HepG2 (cell line): ENCODE results near the gene RFC1. TPM values are rescaled to one million over a fixed set of nuclear protein-coding genes. Genes with fewer than 3 reads are reported as not detected.

ENCODE experiments used
- ARID3A ChIP-seq: IDR thresholded peaks from 2 replicates; pipeline ENCODE4 v1.6.1; 2012; ENCODE audit warnings: low read depth, low read length, improper control_type of control experiment
- FIP1L1 ChIP-seq: fragments of 200-400 bp; formaldehyde crosslinking; IDR thresholded peaks from 2 replicates; pipeline ENCODE4 v1.6.1; 2018; ENCODE audit warnings: low read depth, mild to moderate bottlenecking, low read length, moderate library complexity, borderline replicate concordance; ENCODE audit not compliant: insufficient read depth
- HNF1A ChIP-seq, 2 experiments: sonication (generic) in 1 of 2; formaldehyde crosslinking in 1 of 2; IDR thresholded peaks; 2 replicates each; pipeline versions ENCODE4 v1.4.0 to v1.6.1; 2016 to 2020; ENCODE audit warnings: borderline replicate concordance in 1 of 2, low read depth in 1 of 2, mild to moderate bottlenecking in 1 of 2, missing genetic modification reagents in 1 of 2
- MIER3 ChIP-seq: IDR thresholded peaks from 2 replicates; pipeline ENCODE4 v1.6.1; 2016; ENCODE audit warnings: missing compliant biosample characterization, borderline replicate concordance
- MXI1 ChIP-seq: IDR thresholded peaks from 3 replicates; pipeline ENCODE4 v1.6.1; 2012; ENCODE audit warnings: low read depth, low read length, inconsistent platforms, borderline replicate concordance
- ZBTB40 ChIP-seq, 2 experiments: fragments of 450-650 bp in 1 of 2; sonication (generic) in 1 of 2; formaldehyde crosslinking in 1 of 2; IDR thresholded peaks; 2 replicates each; pipeline versions ENCODE4 v1.6.1 to v1.8.0; 2016 to 2022; ENCODE audit warnings: antibody characterized with exemption in 1 of 2, mild to moderate bottlenecking in 1 of 2, missing genetic modification reagents in 1 of 2
- ZNF766 ChIP-seq: sonication (generic); formaldehyde crosslinking; IDR thresholded peaks from 2 replicates; pipeline ENCODE4 v1.5.0; 2020; ENCODE audit warnings: missing genetic modification reagents, borderline replicate concordance
- ZNF772 ChIP-seq: sonication (generic); formaldehyde crosslinking; IDR thresholded peaks from 2 replicates; pipeline ENCODE4 v1.5.0; 2020; ENCODE audit warnings: mild to moderate bottlenecking, missing genetic modification reagents
- ZNF850 ChIP-seq: sonication (generic); formaldehyde crosslinking; conservative IDR thresholded peaks from 2 replicates; pipeline ENCODE4 v1.9.0; 2021; ENCODE audit warnings: mild to moderate bottlenecking, missing genetic modification reagents
- polyA plus RNA-seq, 8 experiments: library from polyadenylated mRNA; depleted of rRNA in 3 of 8; stranded (reverse) in 7 of 8; unstranded in 1 of 8; fragments of >200 nt; fragmentation: Illumina TruSeq in 4 of 8; extraction: Trizol in 4 of 8; gene quantifications; 2 replicates each; pipeline versions ENCODE4 v1.2.1 to v1.2.3, GENCODE V29; 2011 to 2016; ENCODE audit warnings: low read depth in 4 of 8, missing spikeins in 1 of 8, mixed read lengths in 1 of 8; ENCODE audit not compliant: insufficient read depth in 1 of 8
- total RNA-seq, 5 experiments: library from RNA; depleted of rRNA; stranded (reverse); fragments of >200 nt; fragmentation: Illumina TruSeq; extraction: Trizol; gene quantifications; 2 replicates each; pipeline ENCODE4 v1.2.3, GENCODE V29; 2016; ENCODE audit warnings: low read depth in 1 of 5

RFC1 gene
- total and polyA plus RNA-seq, 2 of the 13 experiments (the other 11 are each of a cell fraction or from before 2014, with no cell fraction given), result 15.9 to 78.8 TPM

- TF ChIP-seq HNF1A (IDR thresholded peaks at IDR 0.05; ENCODE audit: low read depth), result peak; percentile 20; the same call in 1 of the 2 replicates
- peak; percentile 92 for TF ChIP-seq HNF1A (CRISPR knock-in tag; IDR thresholded peaks at IDR 0.05; ENCODE audit: borderline replicate concordance)
- TF ChIP-seq ZBTB40 (IDR thresholded peaks at IDR 0.05), result no peak
- peak; percentile 86; the same call in 1 of the 2 replicates for TF ChIP-seq ZBTB40 (CRISPR knock-in tag; IDR thresholded peaks at IDR 0.05)
- TF ChIP-seq MIER3 (CRISPR knock-in tag), result peak; percentile 61; the same call in 1 of the 2 replicates
- no peak for TF ChIP-seq FIP1L1
- TF ChIP-seq MXI1, result peak; percentile 88; the same call in 1 of the 3 replicates
- TF ChIP-seq ZNF766, result peak; percentile 91; the same call in 1 of the 2 replicates
- peak; percentile 98 for TF ChIP-seq ZNF772
- peak; percentile 91; the same call in 1 of the 2 replicates for TF ChIP-seq ZNF850
- no peak for TF ChIP-seq ARID3A
Observed at GRCh38 chr4:39365830-39366771, at the start of gene RFC1 (continued).
